Astrocyte of the spinal cord (primary cell): Measurements from ENCODE around the gene HIVEP3.

Source experiments
- DNase-seq: peaks from one replicate; pipeline ENCODE4 v3.0.0; 2011; ENCODE audit warnings: low read depth, low spot score
- H3K4me3 ChIP-seq: 2 replicates; pipeline ENCODE4 v1.5.1; 2011; ENCODE audit warnings: low read depth, mild to moderate bottlenecking, low read length, moderate library complexity
- CTCF ChIP-seq: IDR thresholded peaks from 2 replicates; pipeline ENCODE4 v1.5.1; 2012; ENCODE audit warnings: low read depth, mild to moderate bottlenecking, low read length, inconsistent platforms
- in situ Hi-C: cut with HindIII; loops from 2 replicates; pipeline ENCODE4 v1.10.0; 2017; ENCODE audit warnings: low sequenced_read_pairs

Gene HIVEP3

GRCh38 chr1:41662765-41663437 lies 255.8 kb downstream of the HIVEP3 start:
- TF ChIP-seq CTCF: no peak
- peak; percentile 74 for DNase-seq
- H3K4me3 ChIP-seq: peak overlapping the region; percentile 59
- in situ Hi-C loops: no loop called here

DNA sequence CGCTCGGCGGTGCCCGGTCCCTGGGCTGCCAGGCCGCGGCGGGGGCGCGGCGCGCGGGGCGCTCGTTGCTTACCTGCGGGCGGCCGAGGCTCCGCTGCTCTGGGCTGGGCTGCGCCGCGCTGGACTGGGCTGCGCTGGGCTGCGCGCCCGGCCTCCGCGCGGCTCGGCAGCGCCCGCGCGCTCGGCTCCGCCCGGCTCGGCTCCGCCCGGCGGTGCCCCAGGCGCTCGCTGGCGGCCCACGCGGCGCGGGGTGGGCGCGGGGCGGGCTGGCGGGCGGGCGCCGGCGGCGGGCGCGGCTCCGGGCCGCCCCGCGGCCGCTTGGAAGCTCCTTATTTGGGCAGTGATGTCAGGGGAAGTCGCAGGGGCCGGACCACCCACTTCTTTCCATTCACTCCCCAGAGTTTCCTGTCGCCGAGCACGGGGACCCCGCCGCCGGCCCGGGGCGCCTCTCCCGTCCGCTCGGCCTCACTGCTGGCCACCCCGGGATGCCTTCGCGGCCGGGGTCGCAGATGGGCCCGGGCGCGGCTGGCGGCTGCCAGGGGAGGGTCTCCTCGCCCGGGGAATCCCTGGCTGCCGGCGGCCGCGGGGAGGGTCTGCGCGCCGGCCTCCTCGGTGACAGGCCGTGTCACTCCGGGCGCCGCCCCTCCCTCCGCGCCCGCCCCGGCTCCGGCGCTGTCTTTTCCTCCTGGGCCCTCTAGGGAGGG lies 256.5 kb downstream of the HIVEP3 start:
- in situ Hi-C loops: no loop called here

DNA sequence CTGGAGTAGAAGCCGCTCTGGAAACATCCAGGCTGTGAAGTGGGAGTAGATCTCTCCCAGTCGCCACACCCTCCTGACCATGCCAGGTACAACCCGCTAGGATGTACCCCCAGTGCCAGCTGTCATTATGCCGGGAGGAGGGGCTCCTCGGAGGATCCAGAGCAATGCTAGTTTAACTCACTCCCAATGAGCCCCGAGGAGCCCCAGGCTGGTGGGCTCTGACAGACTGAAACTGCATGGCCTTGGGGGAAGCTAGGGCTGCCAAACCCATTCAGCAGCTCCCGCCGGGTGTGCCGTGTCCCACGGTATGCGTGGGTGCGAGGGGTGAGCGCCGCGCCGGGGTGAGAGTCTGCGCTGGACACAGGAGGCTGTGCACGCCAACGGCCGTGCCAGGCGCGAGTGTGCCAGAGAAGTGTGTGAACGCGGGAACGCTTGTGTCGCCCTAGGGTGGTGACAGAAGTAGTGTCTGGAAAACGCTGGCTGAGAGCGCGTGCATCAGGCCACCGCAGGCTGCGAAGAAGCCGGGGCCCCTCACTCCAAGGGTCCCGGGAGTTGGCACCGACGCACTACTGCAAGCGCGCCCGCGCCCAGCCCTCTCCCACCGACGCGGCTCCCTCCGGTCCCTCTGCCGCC lies 257.2 kb downstream of the HIVEP3 start:
- H3K4me3 ChIP-seq: peak overlapping the region; percentile 59
- in situ Hi-C loops: no loop called here
- no peak for DNase-seq
- TF ChIP-seq CTCF: no peak

More for the DNA sequence above, 256.5 kb downstream of the HIVEP3 start:
- peak; percentile 74 for DNase-seq
- peak overlapping the region; percentile 59 for H3K4me3 ChIP-seq
- TF ChIP-seq CTCF: no peak

GRCh38 chr1:41660570-41661427 lies 257.9 kb downstream of the HIVEP3 start:
- H3K4me3 ChIP-seq: peak overlapping the region; percentile 59
- TF ChIP-seq CTCF: no peak
- DNase-seq: no peak
- in situ Hi-C loops: no loop called here

GRCh38 chr1:41659903-41660302 lies 258.8 kb downstream of the HIVEP3 start:
- no peak for DNase-seq
- in situ Hi-C loops: no loop called here
- no peak overlapping the region for H3K4me3 ChIP-seq
- no peak for TF ChIP-seq CTCF

- in situ Hi-C loops: no loop called here
- no peak for DNase-seq
- TF ChIP-seq CTCF: no peak
- no peak overlapping the region for H3K4me3 ChIP-seq
Measured at GRCh38 chr1:41659159-41659495, 259.6 kb downstream of the HIVEP3 start.
